Neural cell (in vitro differentiated cells): ENCODE results near the gene ARMH1. TPM values are rescaled to one million over a fixed set of nuclear protein-coding genes. Genes with fewer than 3 reads are reported as not detected.

Experiments
- H2AFZ ChIP-seq: fragments of 200-600, 300-800 bp; sonication (generic), shearing (Covaris generic); 2 replicates; pipeline ENCODE4 v1.6.0; 2014; ENCODE audit warnings: low read depth, mild to moderate bottlenecking, antibody characterized with exemption, low read length, moderate library complexity
- H3F3A ChIP-seq: fragments of 200-600 bp; shearing (Covaris generic); 2 replicates; pipeline ENCODE4 v1.6.1; 2016; ENCODE audit warnings: mild to moderate bottlenecking, moderate library complexity, mixed read lengths, antibody characterized with exemption, low read length; ENCODE audit not compliant: insufficient read depth, poor library complexity, severe bottlenecking
- H3K27ac ChIP-seq: fragments of 200-600, 300-800 bp; sonication (generic), shearing (Covaris generic); 2 replicates; pipeline ENCODE4 v1.5.1; 2014; ENCODE audit warnings: mild to moderate bottlenecking, low read length, moderate library complexity
- H3K27me3 ChIP-seq: fragments of 300-800, 200-600 bp; sonication (generic), shearing (Covaris generic); 2 replicates; pipeline ENCODE4 v1.6.0; 2014; ENCODE audit warnings: mild to moderate bottlenecking, low read depth, low read length, moderate library complexity; ENCODE audit not compliant: insufficient read depth
- H3K36me3 ChIP-seq: fragments of 300-800, 200-600 bp; sonication (generic), shearing (Covaris generic); 2 replicates; pipeline ENCODE4 v1.5.1; 2014; ENCODE audit warnings: mild to moderate bottlenecking, antibody characterized with exemption, low read length, moderate library complexity; ENCODE audit not compliant: insufficient read depth
- H3K4me2 ChIP-seq: fragments of 300-800, 200-600 bp; sonication (generic), shearing (Covaris generic); 2 replicates; pipeline ENCODE4 v1.6.0; 2014; ENCODE audit warnings: mild to moderate bottlenecking, low read length
- H3K4me3 ChIP-seq: fragments of 300-800, 200-600 bp; sonication (generic), shearing (Covaris generic); 2 replicates; pipeline ENCODE4 v1.5.1; 2014; ENCODE audit warnings: mild to moderate bottlenecking, low read length, moderate library complexity
- H3K79me2 ChIP-seq: fragments of 200-600 bp; shearing (Covaris generic); replicated peaks from 2 replicates; pipeline ENCODE4 v1.6.0; 2014; ENCODE audit warnings: mild to moderate bottlenecking, low read length, moderate library complexity; ENCODE audit not compliant: insufficient read depth
- H3K9ac ChIP-seq: fragments of 300-800, 200-600 bp; sonication (generic), shearing (Covaris generic); 2 replicates; pipeline ENCODE4 v1.6.1; 2016; ENCODE audit warnings: mild to moderate bottlenecking, low read length, mixed read lengths
- H3K9me2 ChIP-seq: fragments of 200-600 bp; shearing (Covaris generic); 2 replicates; pipeline ENCODE4 v1.6.1; 2016; ENCODE audit warnings: mild to moderate bottlenecking, low read length, mixed read lengths; ENCODE audit not compliant: insufficient read depth
- H3K9me3 ChIP-seq: fragments of 200-600, 300-800 bp; sonication (generic), shearing (Covaris generic); 2 replicates; pipeline ENCODE4 v1.6.1; 2016; ENCODE audit warnings: mild to moderate bottlenecking, mixed run types, low read length, moderate library complexity, mixed read lengths
- H4K20me1 ChIP-seq: fragments of 200-600 bp; shearing (Covaris generic); 2 replicates; pipeline ENCODE4 v1.6.1; 2016; ENCODE audit warnings: mild to moderate bottlenecking, mixed run types; ENCODE audit not compliant: insufficient read depth
- CTCF ChIP-seq: fragments of 450-650 bp; IDR thresholded peaks from 2 replicates; pipeline ENCODE4 v1.5.1; 2014; ENCODE audit warnings: antibody characterized with exemption, mild to moderate bottlenecking, moderate library complexity; ENCODE audit not compliant: poor library complexity, severe bottlenecking
- EP300 ChIP-seq: fragments of 450-650 bp; conservative IDR thresholded peaks from 2 replicates; pipeline ENCODE4 v1.6.1; 2014; ENCODE audit warnings: antibody characterized with exemption, mild to moderate bottlenecking, moderate library complexity; ENCODE audit not compliant: poor library complexity, severe bottlenecking
- EZH2 ChIP-seq: fragments of 200-600, 300-800 bp; shearing (Covaris generic), sonication (generic); IDR thresholded peaks from 2 replicates; pipeline ENCODE4 v1.6.1; 2014; ENCODE audit warnings: antibody characterized with exemption, low read length, borderline replicate concordance, mild to moderate bottlenecking; ENCODE audit not compliant: insufficient read depth, poor library complexity, severe bottlenecking
- MXI1 ChIP-seq: fragments of 450-650 bp; conservative IDR thresholded peaks from 2 replicates; pipeline ENCODE4 v1.6.1; 2014; ENCODE audit warnings: antibody characterized with exemption, mild to moderate bottlenecking; ENCODE audit not compliant: poor library complexity, severe bottlenecking
- POLR2AphosphoS5 ChIP-seq: IDR thresholded peaks from 2 replicates; pipeline ENCODE4 v1.6.1; 2012
- RAD21 ChIP-seq: fragments of 450-650 bp; conservative IDR thresholded peaks from 2 replicates; pipeline ENCODE4 v1.6.1; 2014; ENCODE audit warnings: antibody characterized with exemption, mild to moderate bottlenecking, moderate library complexity
- REST ChIP-seq: IDR thresholded peaks from 2 replicates; pipeline ENCODE4 v1.6.1; 2012; ENCODE audit warnings: borderline replicate concordance
- SMC3 ChIP-seq: fragments of 450-650 bp; conservative IDR thresholded peaks from 2 replicates; pipeline ENCODE4 v1.6.1; 2014; ENCODE audit warnings: antibody characterized with exemption, mild to moderate bottlenecking, moderate library complexity; ENCODE audit not compliant: poor library complexity
- TAF1 ChIP-seq: IDR thresholded peaks from 2 replicates; pipeline ENCODE4 v1.6.1; 2012; ENCODE audit warnings: low read depth
- polyA plus RNA-seq: library from polyadenylated mRNA; depleted of rRNA; stranded (reverse); fragments of >200 nt; gene quantifications from 2 replicates; pipeline ENCODE4 v1.2.3, GENCODE V29; 2014

Gene ARMH1
- polyA plus RNA-seq, 1 donor from 2014 or later: 105 TPM

GRCh38 chr1:44707112-44707881 lies 32.8 kb downstream of the ARMH1 start:
- Histone ChIP-seq H3K79me2 (no peaks in the 10 kb centered on the region), H3F3A (no peaks in the 10 kb centered on the region), H3K9me3 (no peaks in the 10 kb centered on the region), H3K9me2 (no peaks in the 10 kb centered on the region), H3K4me2 (no peak overlapping the region), H3K36me3 (no peaks in the 10 kb centered on the region), H3K9ac (no peak overlapping the region), H4K20me1 (no peaks in the 10 kb centered on the region), H3K27me3 (no peaks in the 10 kb centered on the region), H3K4me3 (no peak overlapping the region), H3K27ac (no peak overlapping the region), H2AFZ (no peak overlapping the region)
- TF ChIP-seq RAD21: no peak

GRCh38 chr1:44707959-44708831 lies 33.7 kb downstream of the ARMH1 start:
- no peak overlapping the region for H3K27ac ChIP-seq
- H3K9me2 ChIP-seq: no peaks in the 10 kb centered on the region
- no peaks in the 10 kb centered on the region for H3K36me3 ChIP-seq
- no peaks in the 10 kb centered on the region for H4K20me1 ChIP-seq
- no peaks in the 10 kb centered on the region for H3F3A ChIP-seq
- no peaks in the 10 kb centered on the region for H3K27me3 ChIP-seq
- TF ChIP-seq SMC3: no peak
- TF ChIP-seq EZH2: no peak
- no peak for TF ChIP-seq TAF1
- no peak for TF ChIP-seq REST
- TF ChIP-seq POLR2AphosphoS5: no peak
- TF ChIP-seq EP300: no peak
- no peak for TF ChIP-seq RAD21
- no peak for TF ChIP-seq MXI1
- no peak for TF ChIP-seq CTCF
- H3K4me3 ChIP-seq: no peak overlapping the region
- no peak overlapping the region for H3K4me2 ChIP-seq
- H3K9ac ChIP-seq: no peak overlapping the region
- H3K9me3 ChIP-seq: no peaks in the 10 kb centered on the region
- no peaks in the 10 kb centered on the region for H3K79me2 ChIP-seq
- no peak overlapping the region for H2AFZ ChIP-seq
